Prostate gland (tissue), 2 donors: ENCODE measurements around the gene CRK. TPM values are rescaled to one million over a fixed set of nuclear protein-coding genes. Genes with fewer than 3 reads are reported as not detected.

Experiments
- DNase-seq: peaks from one replicate; pipeline ENCODE4 v3.0.0-alpha.2; 2019; ENCODE audit warnings: low spot score
- H3K27ac ChIP-seq, 2 donors: fragments of 200-600 bp; sonication (generic); 2 replicates each; pipeline ENCODE4 v1.5.1; 2017 to 2019
- H3K27me3 ChIP-seq: fragments of 200-600 bp; sonication (generic); replicated peaks from 2 replicates; pipeline ENCODE4 v1.5.1; 2019; ENCODE audit not compliant: insufficient read depth
- H3K36me3 ChIP-seq, 2 donors: fragments of 200-600 bp; sonication (generic); 1 replicate in 1 of 2; 2 replicates in 1 of 2; pipeline versions ENCODE4 v1.5.1 to v1.8.1; 2017 to 2019
- H3K4me1 ChIP-seq: fragments of 200-600 bp; sonication (generic); replicated peaks from 2 replicates; pipeline ENCODE4 v1.5.1; 2019
- H3K4me3 ChIP-seq, 2 donors: fragments of 200-600 bp; sonication (generic); 2 replicates each; pipeline ENCODE4 v1.5.1; 2017 to 2019
- H3K9me3 ChIP-seq: fragments of 200-600 bp; sonication (generic); 2 replicates; pipeline ENCODE4 v1.5.1; 2017
- CTCF ChIP-seq, 4 experiments: fragments of 200-600 bp in 2 of 4; fragments of 450-650 bp in 2 of 4; sonication (generic) in 2 of 4; IDR thresholded peaks; 1 replicate in 3 of 4; 2 replicates in 1 of 4; pipeline ENCODE4 v1.5.1; 2016 to 2019; ENCODE audit warnings: antibody characterized with exemption in 4 of 4, mild to moderate bottlenecking in 2 of 4, moderate library complexity in 2 of 4
- POLR2A ChIP-seq: fragments of 450-650 bp; IDR thresholded peaks from one replicate; pipeline ENCODE4 v1.6.1; 2016; ENCODE audit warnings: antibody characterized with exemption, mild to moderate bottlenecking
- POLR2AphosphoS5 ChIP-seq: sonication (generic); formaldehyde crosslinking; IDR thresholded peaks from one replicate; pipeline ENCODE4 v1.6.1; 2017; ENCODE audit warnings: antibody characterized with exemption
- WGBS: methylation state at CpG from one replicate; pipeline ENCODE4 v1.1.5; 2018; 5-methylcytosine and 5-hydroxymethylcytosine counted together
- intact Hi-C: fragments of 100-400 bp; cut with DNase I; formaldehyde crosslinking; loops from one replicate; pipeline ENCODE4 v1.14.2; 2022
- total RNA-seq, 2 donors: library from RNA; depleted of rRNA; stranded (reverse); fragments of >200 nt; gene quantifications; one replicate each; pipeline ENCODE4 v1.1.0, GENCODE V29; 2016

Gene CRK
- total RNA-seq, 2 donors from 2014 or later, result 52.6 to 77.7 TPM

- no peaks in the 10 kb centered on the region for H3K4me1 ChIP-seq
- H3K27me3 ChIP-seq, result no peaks in the 10 kb centered on the region
- no peak overlapping the region for H3K4me3 ChIP-seq
- intact Hi-C loops, result no loop called here
- no peak for TF ChIP-seq POLR2A
- no peak for TF ChIP-seq CTCF (IDR thresholded peaks at IDR 0.05)
- TF ChIP-seq POLR2AphosphoS5, result no peak
- no peak for DNase-seq
- 86% methylated on average over 15 of the region's 15 CpGs for whole genome bisulfite sequencing
- no peaks in the 10 kb centered on the region for H3K9me3 ChIP-seq
- no peak overlapping the region for H3K27ac ChIP-seq
- peaks cover 18 to 31% of the 10 kb centered on the region in 2 donors for H3K36me3 ChIP-seq
These were observed 15.5 kb upstream of the CRK start for GRCh38 chr17:1471490-1471889.

- Histone ChIP-seq H3K4me1 (no peaks in the 10 kb centered on the region), H3K27ac (no peak overlapping the region), H3K4me3 (no peak overlapping the region), H3K9me3 (no peaks in the 10 kb centered on the region), H3K27me3 (no peaks in the 10 kb centered on the region), H3K36me3 (peaks cover 18 to 31% of the 10 kb centered on the region in 2 donors)
- DNase-seq, result no peak
- intact Hi-C loops, result no loop called here
- WGBS, result 88% methylated on average over 25 of the region's 25 CpGs
- TF ChIP-seq CTCF (IDR thresholded peaks at IDR 0.05), result no peak
These were observed 14.9 kb upstream of the CRK start for GRCh38 chr17:1470755-1471462.

GRCh38 chr17:1470071-1470754 lies 14.2 kb upstream of the CRK start:
- H3K27ac ChIP-seq, result no peak overlapping the region
- H3K36me3 ChIP-seq, result peaks cover 18 to 34% of the 10 kb centered on the region in 2 donors
- 87% methylated on average over 33 of the region's 33 CpGs for WGBS

GRCh38 chr17:1469231-1469852 lies 13.3 kb upstream of the CRK start:
- no peak for TF ChIP-seq CTCF (IDR thresholded peaks at IDR 0.05)
- no peak for TF ChIP-seq POLR2A
- no peak for TF ChIP-seq POLR2AphosphoS5
- Histone ChIP-seq H3K4me1 (no peaks in the 10 kb centered on the region), H3K27ac (no peak overlapping the region), H3K36me3 (peaks cover 12 to 35% of the 10 kb centered on the region in 2 donors), H3K9me3 (no peaks in the 10 kb centered on the region), H3K27me3 (no peaks in the 10 kb centered on the region), H3K4me3 (no peak overlapping the region)
- no peak for DNase-seq
- intact Hi-C loops, result no loop called here
- WGBS, result 80% methylated on average over 28 of the region's 28 CpGs

More at GRCh38 chr17:1470071-1470754, 14.2 kb upstream of the CRK start:
- Histone ChIP-seq H3K4me3 (no peak overlapping the region), H3K9me3 (no peaks in the 10 kb centered on the region), H3K4me1 (no peaks in the 10 kb centered on the region), H3K27me3 (no peaks in the 10 kb centered on the region)
- intact Hi-C loops, result no loop called here
- DNase-seq, result no peak
- TF ChIP-seq POLR2AphosphoS5, result no peak
- TF ChIP-seq CTCF (IDR thresholded peaks at IDR 0.05), result no peak
- no peak for TF ChIP-seq POLR2A
